Right forelimb (tissue), 1 donor: ENCODE results near the gene CFD.
"Not testable (repeated sequence)": the region's sequence is repeated elsewhere in the genome, so short reads cannot be mapped to it uniquely, and the experiment has no call there.

Experiments used
- DNase-seq: peaks from one replicate; pipeline ENCODE4 v3.0.0-alpha.2; 2018

The CFD gene

GRCh38 chr19:858868-859843 is at the start of gene CFD:
Gene CFD, plus strand, starts transcription at chr19:859664. Its CDS starts 26 bp downstream, at chr19:859690.
- DNase-seq: no peak

DNA sequence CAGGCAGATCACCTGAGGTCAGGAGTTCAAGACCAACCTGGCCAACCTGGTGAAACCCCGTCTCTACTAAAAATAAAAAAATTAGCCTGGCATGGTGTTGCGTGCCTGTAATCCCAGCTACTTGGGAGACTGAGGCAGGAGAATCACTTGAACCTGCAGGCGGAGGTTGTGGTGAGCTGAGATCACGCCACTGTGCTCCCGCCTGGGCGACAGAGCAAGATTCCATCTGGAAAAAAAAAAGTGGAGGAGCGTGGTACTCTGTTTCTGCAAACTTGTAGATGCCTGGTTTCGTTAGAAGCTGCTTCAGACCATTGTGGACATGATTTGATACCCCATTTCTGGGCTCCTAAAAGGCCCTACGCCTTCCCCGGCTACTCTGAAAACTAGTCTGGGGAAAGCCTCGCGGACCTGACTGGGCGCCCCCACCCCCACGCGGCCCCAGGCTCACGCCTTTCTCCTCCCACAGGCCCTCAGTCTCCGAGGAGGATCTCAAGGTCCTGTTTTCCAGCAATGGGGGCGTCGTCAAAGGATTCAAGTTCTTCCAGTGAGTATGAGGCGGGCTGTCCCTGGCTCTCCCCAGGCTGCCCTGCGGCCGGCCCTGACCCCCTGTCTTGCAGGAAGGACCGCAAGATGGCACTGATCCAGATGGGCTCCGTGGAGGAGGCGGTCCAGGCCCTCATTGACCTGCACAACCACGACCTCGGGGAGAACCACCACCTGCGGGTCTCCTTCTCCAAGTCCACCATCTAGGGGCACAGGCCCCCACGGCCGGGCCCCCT is 49.2 kb upstream of the CFD start:
- no peak for DNase-seq

- no peak for DNase-seq
These were observed 48.5 kb upstream of the CFD start for GRCh38 chr19:810883-811489.

- no peak for DNase-seq
These were observed 47.9 kb upstream of the CFD start for GRCh38 chr19:811506-812048.

- DNase-seq: no peak
These were observed 47.3 kb upstream of the CFD start for GRCh38 chr19:812049-812746.

DNA sequence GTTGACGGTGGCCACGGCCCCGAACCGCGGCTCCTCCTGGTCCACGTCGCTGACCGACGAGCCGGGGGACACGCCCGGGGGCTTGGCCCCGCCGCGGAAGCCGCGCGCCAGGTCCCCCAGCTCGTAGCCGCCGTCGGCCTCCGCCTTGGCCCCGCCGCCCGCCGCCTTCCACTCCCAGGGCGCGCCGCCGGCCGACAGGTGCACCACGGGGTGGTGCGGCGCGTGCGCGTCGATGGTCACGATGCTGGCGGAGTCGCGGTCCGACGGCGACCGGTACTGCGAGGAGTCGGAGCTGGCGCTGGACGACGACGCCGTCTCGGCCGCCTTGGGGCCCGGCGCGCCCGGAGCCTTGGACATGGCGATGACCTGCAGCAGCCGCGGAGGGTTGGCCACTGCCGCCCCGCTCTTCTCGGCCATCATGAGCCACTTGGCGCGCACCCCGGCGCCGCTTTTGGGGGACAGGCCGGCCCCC is 46.7 kb upstream of the CFD start:
- DNase-seq: no peak

GRCh38 chr19:813219-814151 is 46.0 kb upstream of the CFD start:
- no peak for DNase-seq

DNA sequence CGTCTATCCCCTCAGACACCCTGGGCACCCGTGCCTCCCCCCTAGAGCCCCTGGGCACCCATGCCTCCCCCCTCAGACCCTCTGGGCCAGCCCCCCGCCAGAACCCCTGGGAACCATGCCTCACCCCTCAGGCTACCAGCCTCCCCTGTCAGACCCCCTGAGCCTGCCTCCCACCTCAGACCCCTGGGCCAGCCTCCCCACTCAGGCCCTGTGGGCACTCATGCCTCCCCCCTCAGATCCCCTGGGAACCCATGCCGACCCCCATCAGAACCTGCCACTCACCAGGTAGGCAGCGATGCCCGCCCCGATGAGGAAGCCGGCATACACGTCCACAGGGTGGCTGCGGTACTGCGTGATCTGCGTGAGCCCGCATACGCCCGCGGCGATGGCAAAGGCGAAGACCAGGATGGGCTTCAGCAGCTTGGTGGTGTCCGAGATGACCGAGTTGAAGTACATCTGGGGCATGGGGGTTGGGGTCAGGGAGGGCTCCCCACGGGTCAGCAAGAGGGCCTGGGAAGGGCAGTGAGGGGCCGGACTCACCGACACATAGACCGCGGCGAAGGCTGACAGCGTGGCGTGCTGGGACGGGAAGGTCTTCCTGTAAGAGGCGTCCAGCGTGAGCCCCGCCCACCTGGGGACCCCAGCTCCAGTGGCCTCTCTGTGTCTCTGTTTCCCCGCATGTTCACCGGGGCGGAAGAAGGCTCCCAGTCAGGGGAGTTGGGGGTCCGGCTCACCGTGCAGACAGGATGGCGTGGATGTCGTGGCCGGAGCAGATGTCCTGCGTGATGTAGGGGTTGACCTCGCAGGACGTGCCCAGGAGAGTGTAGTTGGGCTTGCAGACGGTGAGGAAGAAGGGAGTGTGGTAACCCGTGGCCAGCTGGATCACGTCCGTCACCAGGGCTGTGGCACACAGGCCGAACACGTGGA is 45.0 kb upstream of the CFD start:
- DNase-seq: no peak

- no peak for DNase-seq
These were observed 44.2 kb upstream of the CFD start for GRCh38 chr19:815079-815774.

DNA sequence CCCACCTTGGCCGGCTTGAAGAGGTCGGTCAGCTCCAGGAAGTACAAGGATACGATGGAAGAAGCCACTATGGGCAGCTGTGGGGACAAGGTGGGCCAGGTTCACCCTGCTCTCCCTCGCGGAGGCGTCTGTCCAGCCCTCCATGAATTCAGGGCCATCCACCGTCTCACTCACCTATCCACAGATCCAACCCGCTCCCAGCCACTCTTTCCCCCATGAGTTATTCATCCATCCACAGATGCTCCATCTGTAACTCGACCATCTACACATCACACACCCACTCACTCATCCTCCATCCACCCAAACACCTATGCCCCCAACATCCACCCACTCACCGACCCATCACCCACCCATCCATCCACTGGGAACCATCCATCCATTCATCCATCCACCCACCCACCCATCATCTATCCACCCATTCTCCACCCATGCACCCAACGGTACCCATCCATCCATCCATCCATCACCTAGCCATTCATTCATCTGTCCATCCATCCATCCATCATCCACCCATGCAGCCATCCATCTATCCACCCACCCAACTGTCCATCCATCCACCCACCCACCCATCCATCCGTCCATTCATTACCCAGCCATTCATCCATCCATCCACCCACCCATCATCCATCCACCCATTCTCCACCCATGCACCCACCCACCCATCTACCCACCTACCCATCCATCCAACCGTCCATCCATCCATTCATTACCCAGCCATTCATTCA is 43.5 kb upstream of the CFD start:
- no peak for DNase-seq

DNA sequence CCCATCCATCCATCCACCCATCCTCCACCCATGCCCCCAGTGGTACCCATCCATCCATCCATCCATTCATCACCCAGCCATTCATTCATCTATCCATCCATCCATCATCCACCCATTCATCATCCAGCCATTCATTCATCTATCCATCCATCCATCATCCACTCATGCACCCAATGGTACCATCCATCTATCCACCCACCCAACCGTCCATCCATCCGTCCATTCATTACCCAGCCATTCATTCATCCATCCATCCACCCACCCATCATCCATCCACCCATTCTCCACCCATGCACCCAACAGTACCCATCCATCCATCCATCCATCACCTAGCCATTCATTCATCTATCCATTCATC is 43.0 kb upstream of the CFD start:
- no peak for DNase-seq

- DNase-seq: not testable (repeated sequence)
These were observed 39.3 kb upstream of the CFD start for GRCh38 chr19:820212-820611.

- no peak for DNase-seq
These were observed 38.1 kb upstream of the CFD start for GRCh38 chr19:821231-821824.

- DNase-seq: no peak
These were observed 37.5 kb upstream of the CFD start, which contains the start of gene PLPPR3 for GRCh38 chr19:821825-822503. Gene PLPPR3, minus strand, starts transcription at chr19:821955. Its CDS starts 396 bp downstream, at chr19:821559.

- DNase-seq: no peak
These were observed 35.8 kb upstream of the CFD start for GRCh38 chr19:823565-824121.

- DNase-seq: no peak
These were observed 34.6 kb upstream of the CFD start for GRCh38 chr19:824885-825284.
